Right cardiac atrium (tissue), 5 donors: ENCODE measurements around the gene SLC12A7. TPM values are rescaled to one million over a fixed set of nuclear protein-coding genes. Genes with fewer than 3 reads are reported as not detected.
A peak's percentile ranks its signal among the peaks of the same experiment; 100 is the strongest.
"Not testable (repeated sequence)": the region's sequence is repeated elsewhere in the genome, so short reads cannot be mapped to it uniquely, and the experiment has no call there.

Experiments
- ATAC-seq, 2 donors: fragments of 200-7000 bp; cut with Tn5 transposase; one replicate each; pipeline versions ENCODE4 v1.8.0 to v1.9.1; 2020; ENCODE audit warnings: moderate library complexity in 2 of 2, mild to moderate bottlenecking in 1 of 2
- DNase-seq, 3 donors: peaks; one replicate each; pipeline ENCODE4 v3.0.0-alpha.2; 2020
- H3K27ac ChIP-seq: one replicate; pipeline ENCODE4 v1.5.1; 2013; ENCODE audit warnings: mild to moderate bottlenecking, low read length, control low read depth, moderate library complexity
- H3K27me3 ChIP-seq: one replicate; pipeline ENCODE4 v1.6.1; 2013; ENCODE audit not compliant: control insufficient read depth, insufficient read depth
- H3K4me1 ChIP-seq: one replicate; pipeline ENCODE4 v1.6.1; 2013; ENCODE audit warnings: low read length; ENCODE audit not compliant: control insufficient read depth, insufficient read depth
- H3K4me3 ChIP-seq: one replicate; pipeline ENCODE4 v1.5.1; 2013; ENCODE audit warnings: low read length, control low read depth
- H3K9me3 ChIP-seq: one replicate; pipeline ENCODE4 v1.6.1; 2013; ENCODE audit warnings: low read length; ENCODE audit not compliant: control insufficient read depth
- WGBS: extraction: QIAGEN DNeasy Blood & Tissue Kit; methylation state at CpG from one replicate; pipeline ENCODE4 v1.1.7; 2013; 5-methylcytosine and 5-hydroxymethylcytosine counted together
- intact Hi-C, 4 donors: fragments of 100-400 bp; cut with DNase I; formaldehyde crosslinking; loops; one replicate each; pipeline versions ENCODE4 v1.11.0 to v1.14.0; 2022 to 2023
- long read RNA-seq, 4 donors: library from polyadenylated mRNA; unstranded; transcript quantifications; one replicate each; pipeline ENCODE4 v2.0.0, GENCODE V29; 2020 to 2021
- polyA plus RNA-seq: library from polyadenylated mRNA; stranded (reverse); fragments of 200-250 nt; gene quantifications from one replicate; pipeline ENCODE4 v1.2.3, GENCODE V29; 2013
- total RNA-seq, 4 donors: library from RNA; stranded (reverse); fragmentation: NEBNext Ultra II Directional; extraction: Animal tissue kit (Norgen Biotek cat#: 25700); gene quantifications; one replicate each; pipeline ENCODE4 v1.2.1, GENCODE V29; 2021
- donor health status: healthy with polysubstance abuse.
- donor health status: DM: no; HTN: yes; CAD: no.
- donor health status: DM: no; HTN: no; CAD: no.
- donor health status: DM: no; HTN: yes; CAD: no; lungs with severe emphysema.
- donor health status: DM: yes; HTN: yes; CAD: no.

SLC12A7 gene
- 10 to 100 TPM; 57.2 to 80.5 (median 65.6) TPM for total RNA-seq
- 28.5 TPM for polyA plus RNA-seq
- long read RNA-seq, donor 1, full-length matches to known transcripts, result 2 of 81 reads
- long read RNA-seq, donor 1, partial matches to known transcripts, result 59 of 81 reads
- long read RNA-seq, donor 1, other reads (novel, unspliced or antisense), result 20 of 81 reads
- long read RNA-seq, donor 2, full-length matches to known transcripts, result 9 of 66 reads
- long read RNA-seq, donor 2, partial matches to known transcripts, result 50 of 66 reads
- long read RNA-seq, donor 2, other reads (novel, unspliced or antisense), result 7 of 66 reads
- long read RNA-seq, donor 3, full-length matches to known transcripts, result 6 of 120 reads
- long read RNA-seq, donor 3, partial matches to known transcripts, result 57 of 120 reads
- long read RNA-seq, donor 3, other reads (novel, unspliced or antisense), result 57 of 120 reads
- long read RNA-seq, donor 4, full-length matches to known transcripts, result 1 of 37 reads
- long read RNA-seq, donor 4, partial matches to known transcripts, result 18 of 37 reads
- long read RNA-seq, donor 4, other reads (novel, unspliced or antisense), result 18 of 37 reads

DNA sequence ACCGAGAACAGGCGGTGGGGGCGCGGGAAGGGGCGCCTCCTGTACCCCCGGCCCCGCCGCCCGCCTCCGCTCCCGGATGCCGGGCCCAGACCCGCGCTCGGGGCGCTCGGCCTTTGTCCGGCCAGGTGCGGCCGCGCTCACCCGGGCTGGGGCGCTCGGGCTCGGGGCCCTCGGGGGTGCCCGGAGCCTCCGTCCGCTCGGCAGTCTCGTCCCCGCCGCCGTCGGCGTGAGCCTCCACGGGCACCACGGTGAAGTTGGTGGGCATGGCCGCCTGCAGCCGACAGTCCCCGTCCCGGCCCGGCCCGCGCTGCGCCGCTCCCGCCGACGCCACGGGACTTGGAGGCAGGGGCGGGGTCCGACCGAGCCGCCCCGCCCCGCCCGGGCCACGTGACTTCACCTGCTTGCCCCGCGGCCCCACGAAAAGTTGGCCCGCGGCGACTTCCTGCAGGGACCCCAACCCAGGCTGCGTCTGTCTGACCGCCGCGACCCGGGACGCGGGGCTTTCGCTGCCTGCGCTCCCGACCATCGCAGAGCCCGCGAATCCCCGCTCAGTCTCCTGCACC lies at the start of gene SLC12A7:
Gene SLC12A7, minus strand, starts transcription at position 337 of the 563 bp plus-strand sequence. Its CDS starts 72 bp downstream, at position 265.
- peak within 1 kb of the TSS; percentile 76 for H3K4me3 ChIP-seq
- H3K4me1 ChIP-seq, result peaks cover 14% of the 10 kb centered on the region
- peak within 1 kb of the TSS; percentile 39 for H3K27ac ChIP-seq
- under 1% methylated on average over 79 of the region's 79 CpGs for WGBS
- DNase-seq, result peak; percentile 61 to 87 (median 86)
- H3K27me3 ChIP-seq, result no peaks in the 10 kb centered on the region
- H3K9me3 ChIP-seq, result no peaks in the 10 kb centered on the region
- intact Hi-C loops, result no loop called here
- peak; percentile 56 to 70 for ATAC-seq

DNA sequence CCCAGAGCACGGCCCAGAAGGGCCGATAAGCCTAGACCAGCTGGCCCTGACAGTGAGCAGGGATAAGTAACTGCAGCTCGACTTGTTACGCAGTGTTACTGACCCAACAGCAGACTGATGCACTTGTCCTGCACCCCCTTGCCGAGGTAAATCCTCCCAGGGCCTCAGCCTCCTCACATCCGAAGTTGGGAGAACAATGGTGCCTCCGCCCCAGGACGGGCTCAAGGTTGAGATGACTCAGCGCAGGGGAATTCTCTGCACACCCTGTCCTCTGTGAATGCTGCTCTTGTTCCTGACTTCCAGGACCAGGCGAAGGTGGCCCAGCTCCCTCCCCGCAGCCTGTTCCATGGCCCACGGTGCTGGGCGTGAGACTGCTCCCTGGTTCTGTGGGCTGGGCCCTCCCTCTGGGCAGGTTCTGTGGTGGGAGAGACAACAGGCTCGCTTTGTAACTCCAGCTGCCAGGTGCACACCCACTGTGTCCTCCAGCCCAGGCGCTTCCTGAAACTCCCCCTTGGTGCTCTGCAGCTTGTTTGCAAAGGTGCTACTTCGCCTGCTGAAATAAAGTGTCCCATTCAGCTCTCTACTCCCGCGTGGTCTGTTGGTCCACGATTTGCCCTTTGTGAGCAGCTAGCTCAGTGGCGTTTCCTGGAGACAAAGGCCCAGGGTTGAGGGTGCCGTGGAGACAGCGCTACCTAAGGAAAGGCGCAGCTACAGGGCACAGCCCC lies 49.4 kb upstream of the SLC12A7 start:
- Histone ChIP-seq H3K27ac (no peak overlapping the region), H3K4me1 (no peaks in the 10 kb centered on the region), H3K27me3 (no peaks in the 10 kb centered on the region), H3K4me3 (no peak overlapping the region), H3K9me3 (no peaks in the 10 kb centered on the region)
- intact Hi-C loops, result loop anchor here in 3 of 4 donors (5.0 to 10.0 kb wide), 3 partner anchors 236 to 494 kb away; no protein-coding TSS in a partner anchor
- DNase-seq (peak in 2 of 3 donors; percentile 6 to 45), ATAC-seq (no peak)
- WGBS, result 82% methylated on average over 23 of the region's 23 CpGs

DNA sequence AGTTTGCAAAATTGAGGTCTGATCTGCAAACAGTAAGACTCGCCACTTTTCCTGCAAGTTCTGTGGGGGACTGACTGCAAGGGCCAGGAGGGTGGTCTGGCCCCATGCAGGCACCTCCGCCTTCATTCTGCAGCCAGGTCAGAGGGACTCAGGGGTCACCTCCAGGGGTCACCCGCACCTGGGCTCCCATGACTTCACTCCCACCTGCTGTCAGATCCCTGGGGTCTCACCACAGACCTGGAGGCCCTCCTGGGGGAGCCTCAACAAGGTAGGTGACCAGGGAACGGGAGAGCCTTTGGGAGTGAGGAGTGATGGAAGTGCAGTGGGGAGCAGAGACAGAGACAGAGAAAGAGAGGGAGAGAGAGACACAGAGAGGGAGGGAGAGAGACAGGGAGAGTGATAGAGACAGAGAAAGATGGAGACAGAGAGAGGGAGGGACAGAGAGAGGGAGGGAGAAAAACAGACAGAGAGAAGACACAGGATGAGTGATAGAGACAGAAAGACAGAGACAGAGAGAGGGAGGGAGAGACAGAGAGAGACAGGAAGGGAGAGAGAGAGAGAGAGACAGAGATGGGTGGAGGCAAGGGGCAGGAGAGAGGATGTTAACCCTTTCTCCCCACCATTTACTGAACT lies 48.0 kb upstream of the SLC12A7 start:
- Histone ChIP-seq H3K9me3 (no peaks in the 10 kb centered on the region), H3K27me3 (no peaks in the 10 kb centered on the region), H3K4me1 (no peaks in the 10 kb centered on the region), H3K4me3 (no peak overlapping the region), H3K27ac (no peak overlapping the region)
- WGBS, result 79% methylated on average over 4 of the region's 4 CpGs
- DNase-seq, result peak in 2 of 3 donors; percentile 3 to 32
- intact Hi-C loops, result loop anchor here in 3 of 4 donors (5.0 to 10.0 kb wide), 3 partner anchors 235 to 495 kb away; no protein-coding TSS in a partner anchor
- ATAC-seq, result no peak

DNA sequence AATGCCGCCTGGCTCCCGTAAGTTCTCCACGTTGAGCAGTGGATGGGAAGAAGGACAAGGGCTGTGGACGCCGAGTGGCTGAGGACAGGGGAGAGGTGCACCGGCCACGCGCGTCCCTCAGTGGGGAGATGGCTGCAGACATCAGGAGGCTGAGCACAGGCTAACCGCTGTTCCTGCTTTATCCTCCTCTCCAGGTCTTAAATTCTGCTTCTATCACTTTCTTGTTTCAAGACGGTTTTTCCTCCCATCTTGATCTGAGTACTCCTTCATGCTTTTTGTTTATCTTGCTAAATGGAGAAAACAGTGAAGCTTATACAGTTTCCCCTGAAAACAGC lies 47.4 kb upstream of the SLC12A7 start:
- Histone ChIP-seq H3K4me1 (no peaks in the 10 kb centered on the region), H3K4me3 (no peak overlapping the region), H3K9me3 (no peaks in the 10 kb centered on the region), H3K27ac (no peak overlapping the region), H3K27me3 (no peaks in the 10 kb centered on the region)
- ATAC-seq, result no peak
- peak in 1 of 3 donors; percentile 2 for DNase-seq
- WGBS, result 84% methylated on average over 11 of the region's 11 CpGs
- intact Hi-C loops, result no loop called here

DNA sequence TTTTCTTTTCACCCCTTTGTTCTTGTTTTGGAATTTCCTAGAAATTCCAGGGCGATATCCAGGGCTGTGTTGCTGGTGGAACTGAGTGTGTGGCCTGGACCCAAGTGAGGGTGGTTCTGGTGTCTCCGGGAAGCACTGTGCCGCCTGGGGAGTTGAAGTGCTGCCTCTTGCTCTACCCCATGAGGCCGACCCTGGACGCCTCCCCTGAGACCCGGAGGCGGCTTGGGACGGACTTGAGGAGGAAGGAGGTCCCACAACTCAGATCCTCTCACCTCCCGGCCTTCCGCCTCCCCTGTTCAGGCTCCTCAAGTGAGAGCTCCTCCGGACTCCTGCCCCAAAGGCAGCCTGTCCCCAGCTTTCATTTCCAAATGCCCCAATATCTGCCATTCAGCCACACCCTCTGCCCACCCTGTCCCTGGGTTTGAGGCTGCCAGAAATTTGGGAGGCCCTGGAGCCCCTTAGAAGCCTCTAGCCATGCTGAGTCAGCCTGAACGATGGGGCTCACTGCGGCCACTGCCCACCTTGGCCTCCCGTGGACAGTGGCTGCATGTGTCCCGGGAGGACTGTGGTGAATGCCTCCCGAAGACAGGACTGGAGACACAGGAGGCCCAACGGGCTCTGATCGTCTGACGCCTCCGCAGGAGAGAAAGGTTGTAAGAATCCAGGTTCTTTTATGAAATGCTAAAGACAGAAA lies 46.9 kb upstream of the SLC12A7 start:
- intact Hi-C loops, result no loop called here
- H3K9me3 ChIP-seq, result no peaks in the 10 kb centered on the region
- H3K27me3 ChIP-seq, result no peaks in the 10 kb centered on the region
- 80% methylated on average over 20 of the region's 20 CpGs for WGBS
- H3K4me1 ChIP-seq, result no peaks in the 10 kb centered on the region
- H3K27ac ChIP-seq, result no peak overlapping the region
- DNase-seq (peak in 2 of 3 donors; percentile 7 to 18), ATAC-seq (no peak)
- H3K4me3 ChIP-seq, result no peak overlapping the region

DNA sequence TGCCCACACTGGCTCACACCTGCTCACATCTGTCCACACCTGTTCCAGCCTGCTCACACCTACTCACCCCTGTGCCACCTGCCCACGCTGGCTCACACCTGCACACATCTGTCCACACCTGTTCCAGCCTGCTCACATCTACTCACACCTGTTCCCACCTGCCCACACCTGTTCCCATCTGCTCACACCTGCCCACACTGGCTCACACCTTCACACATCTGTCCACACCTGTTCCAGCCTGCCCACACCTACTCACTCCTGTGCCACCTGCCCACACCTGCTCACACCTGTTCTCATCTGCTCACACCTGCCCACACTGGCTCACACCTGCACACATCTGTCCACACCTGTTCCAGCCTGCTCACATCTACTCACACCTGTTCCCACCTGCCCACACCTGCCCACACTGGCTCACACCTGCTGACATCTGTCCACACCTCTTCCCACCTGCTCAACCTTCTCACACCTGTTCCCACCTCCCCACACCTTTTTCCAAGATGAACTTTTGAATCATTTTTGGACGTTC lies 45.7 kb upstream of the SLC12A7 start:
- peak in 1 of 3 donors; percentile 2 for DNase-seq
- H3K9me3 ChIP-seq, H3K27me3 ChIP-seq, H3K4me1 ChIP-seq, H3K4me3 ChIP-seq, intact Hi-C loops, H3K27ac ChIP-seq, ATAC-seq: not testable (repeated sequence)
- 75% methylated on average over 2 of the region's 2 CpGs for WGBS

DNA sequence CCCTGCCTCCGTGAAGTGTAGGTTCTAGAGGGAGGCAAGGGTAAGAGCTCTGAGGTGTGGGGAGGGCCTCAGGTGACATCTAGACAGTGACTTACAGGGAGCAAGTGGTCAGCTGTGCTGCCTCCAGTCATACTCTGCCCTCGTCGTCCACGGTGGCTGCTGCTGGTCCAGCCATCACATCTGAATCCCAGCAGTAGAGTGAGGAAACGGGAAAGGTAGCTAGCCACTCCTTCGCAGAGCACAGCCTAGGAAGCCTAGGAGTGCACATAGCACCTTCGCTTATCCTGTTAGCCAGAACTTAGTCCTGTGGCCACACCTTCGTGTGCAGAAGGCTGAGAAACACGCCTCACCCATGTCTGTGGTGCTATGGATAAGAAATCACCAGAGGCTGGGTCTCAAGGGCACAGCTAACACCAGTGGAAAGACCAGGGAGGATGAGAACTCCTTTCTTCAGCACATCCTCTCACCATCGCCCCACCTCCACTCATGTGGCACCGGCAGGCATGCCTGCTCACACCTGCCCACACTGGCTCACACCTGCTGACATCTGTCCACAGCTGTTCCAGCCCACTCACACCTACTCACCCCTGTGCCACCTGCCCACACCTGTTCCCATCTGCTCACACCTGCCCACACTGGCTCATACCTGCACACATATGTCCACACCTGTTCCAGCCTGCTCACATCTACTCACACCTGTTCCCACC lies 45.0 kb upstream of the SLC12A7 start:
- no peaks in the 10 kb centered on the region for H3K4me1 ChIP-seq
- H3K4me3 ChIP-seq, result no peak overlapping the region
- no peak overlapping the region for H3K27ac ChIP-seq
- WGBS, result 93% methylated on average over 11 of the region's 11 CpGs
- ATAC-seq (no peak), DNase-seq (peak in 1 of 3 donors; percentile 5)
- intact Hi-C loops, result no loop called here
- H3K27me3 ChIP-seq, result no peaks in the 10 kb centered on the region
- H3K9me3 ChIP-seq, result no peaks in the 10 kb centered on the region

DNA sequence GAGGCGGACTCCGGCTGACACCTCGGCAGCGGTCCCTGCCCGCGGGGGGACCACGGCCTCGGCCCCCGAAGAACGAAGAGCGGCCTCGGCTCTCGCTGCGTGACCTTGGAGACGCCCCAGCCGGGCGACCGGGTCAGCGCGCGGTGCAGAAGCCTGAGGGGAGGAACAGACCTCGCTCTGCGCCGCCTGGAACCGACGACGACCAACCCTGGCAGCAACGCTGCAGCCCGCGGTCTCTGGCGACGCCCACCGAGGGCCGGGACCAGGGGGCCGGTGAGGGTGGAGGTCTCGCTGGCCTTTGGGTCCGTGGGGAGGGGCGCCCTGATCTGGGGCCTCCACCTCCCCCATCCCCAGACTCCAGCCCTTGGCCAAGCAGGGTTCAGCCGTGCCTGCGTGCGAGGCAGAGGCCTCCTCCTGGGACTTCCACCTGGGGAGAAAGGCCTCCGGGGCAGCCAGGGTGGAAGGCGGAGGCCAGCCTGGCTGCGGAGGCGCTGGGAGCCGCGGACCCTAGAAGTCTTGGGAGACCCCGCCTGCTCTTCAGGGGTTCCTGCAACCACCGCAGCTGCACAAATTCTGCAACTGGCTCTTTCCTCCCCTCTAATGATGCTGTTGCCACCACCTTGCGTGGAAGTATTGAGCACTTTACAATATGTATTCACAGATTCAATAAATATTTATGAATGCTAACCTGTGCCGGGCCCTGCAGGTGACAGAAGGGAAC lies 44.3 kb upstream of the SLC12A7 start:
- H3K27ac ChIP-seq, result no peak overlapping the region
- intact Hi-C loops, result no loop called here

More for the DNA sequence above, 44.3 kb upstream of the SLC12A7 start:
- no peaks in the 10 kb centered on the region for H3K4me1 ChIP-seq
- peak overlapping the region; percentile 38 for H3K4me3 ChIP-seq
- H3K9me3 ChIP-seq, result no peaks in the 10 kb centered on the region
- DNase-seq, result peak; percentile 15 to 57 (median 44)
- ATAC-seq, result peak; percentile 14 to 20
- 16% methylated on average over 51 of the region's 51 CpGs for WGBS
- no peaks in the 10 kb centered on the region for H3K27me3 ChIP-seq
